GM23248 (cell line): ENCODE results near the gene NAA10.

Experiments
- EZH2 ChIP-seq: fragments of 200-600 bp; sonication (generic); IDR thresholded peaks from 2 replicates; pipeline ENCODE4 v1.6.1; 2018; ENCODE audit warnings: antibody characterized with exemption, mild to moderate bottlenecking; ENCODE audit not compliant: insufficient read depth, poor library complexity, severe bottlenecking
- EZH2phosphoT487 ChIP-seq: fragments of 200-600 bp; sonication (generic); IDR thresholded peaks from 2 replicates; pipeline ENCODE4 v1.6.1; 2018; ENCODE audit warnings: antibody characterized with exemption, moderate library complexity, mild to moderate bottlenecking, low read depth; ENCODE audit not compliant: insufficient read depth

GRCh38 chrX:153900831-153901752 lies 33.7 kb downstream of the NAA10 start:
- TF ChIP-seq EZH2phosphoT487 = no peak
- no peak for TF ChIP-seq EZH2
